ENCODE data around the gene ANXA3.

DNA sequence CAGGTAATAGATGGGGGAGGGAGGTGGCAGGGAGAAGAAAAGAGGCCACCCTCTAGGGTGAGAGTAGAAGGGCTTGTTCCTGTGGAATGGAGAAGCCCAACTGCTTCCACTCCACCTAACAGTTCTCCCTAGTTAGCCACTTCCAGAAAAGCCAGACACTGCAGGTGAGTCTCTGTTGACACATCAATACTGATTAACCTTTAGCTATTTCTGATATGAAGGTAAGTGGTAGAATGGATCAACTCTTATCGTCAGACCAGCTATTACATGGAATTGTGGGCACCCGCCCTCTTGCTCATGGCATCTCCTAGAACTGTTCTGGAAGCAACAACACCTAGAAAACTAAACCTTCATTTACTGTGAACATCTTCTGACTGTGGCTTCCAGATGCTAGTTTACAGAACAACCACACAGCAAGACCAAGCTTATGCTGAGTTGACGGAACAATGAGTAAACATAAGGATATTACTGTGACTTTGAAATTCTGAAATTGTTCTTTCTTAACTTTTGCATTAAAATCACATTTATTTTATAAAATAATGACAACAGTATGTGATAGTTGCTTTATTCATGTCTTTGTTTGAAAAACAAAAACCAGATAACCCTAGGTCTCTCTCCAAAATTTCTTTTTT lies 44.7 kb downstream of the ANXA3 start:
- TF ChIP-seq POLR2A (IDR thresholded peaks at IDR 0.05): no peak
- no peak for TF ChIP-seq CTCF (IDR thresholded peaks at IDR 0.05)
- TF ChIP-seq POLR2AphosphoS5 (IDR thresholded peaks at IDR 0.05): no peak

Measured in gastroesophageal sphincter (tissue), 3 donors.